NCI-H748 treated with DMSO at 0.1 percent for 48 hours (cell line): Measurements from ENCODE around the gene AMZ2.

ENCODE experiments used
- DNase-seq: peaks from one replicate; lab custom pipeline; 2025; lab: John Stamatoyannopoulos, UW

Gene AMZ2

DNA sequence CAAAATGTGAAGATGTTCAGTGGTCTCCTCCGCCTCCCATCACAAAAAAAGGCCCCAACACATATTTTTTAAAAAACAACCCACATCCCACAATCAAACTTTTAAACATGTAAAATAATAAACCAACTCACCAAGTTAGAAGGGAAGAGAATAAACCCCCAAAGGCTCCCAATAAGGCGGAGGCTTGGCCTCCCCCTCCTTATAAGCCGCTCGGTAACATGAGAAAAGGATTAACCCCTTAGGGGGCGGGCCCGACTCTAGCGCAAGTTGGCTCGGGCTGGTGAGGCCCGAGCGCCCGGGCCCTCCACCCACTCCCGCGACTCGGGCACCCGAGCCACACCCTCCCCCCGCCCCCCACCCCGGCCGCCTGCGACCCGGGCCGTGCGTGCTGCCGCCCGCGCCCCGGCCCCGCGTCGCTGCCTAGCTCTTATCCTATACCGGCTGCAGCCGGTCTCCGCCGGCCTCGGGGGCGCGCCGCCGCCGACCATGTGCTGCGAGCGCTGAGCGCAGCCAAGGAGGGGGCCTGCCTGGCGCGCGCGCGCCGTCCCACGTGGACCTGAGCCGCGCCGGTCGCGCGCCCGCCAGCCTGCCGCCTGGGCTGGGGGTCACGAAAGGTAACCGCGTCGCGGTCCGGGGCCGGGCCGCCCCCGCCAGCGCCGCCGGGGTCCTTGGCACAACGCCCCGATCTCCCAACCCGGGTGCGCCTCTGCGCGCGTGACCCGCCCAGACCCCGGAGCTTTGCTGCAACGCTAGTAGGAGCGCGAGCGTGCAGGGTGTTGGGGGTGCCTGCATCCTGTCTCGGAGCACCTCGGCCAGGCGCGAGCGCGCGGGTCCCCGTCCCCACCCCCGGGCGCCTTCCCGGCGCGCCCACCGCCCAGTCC, 43.4 kb downstream of the AMZ2 start, which contains the start of the genes ARSG and SLC16A6:
Gene ARSG, plus strand, starts transcription at position 541 of the 881 bp plus-strand sequence. CDS start 15,999 bp downstream, outside the sequence.
Gene SLC16A6, minus strand, starts transcription at position 173 of the 881 bp plus-strand sequence. CDS start 12,807 bp downstream, outside the sequence.
- DNase-seq, result peak; percentile 58

DNA sequence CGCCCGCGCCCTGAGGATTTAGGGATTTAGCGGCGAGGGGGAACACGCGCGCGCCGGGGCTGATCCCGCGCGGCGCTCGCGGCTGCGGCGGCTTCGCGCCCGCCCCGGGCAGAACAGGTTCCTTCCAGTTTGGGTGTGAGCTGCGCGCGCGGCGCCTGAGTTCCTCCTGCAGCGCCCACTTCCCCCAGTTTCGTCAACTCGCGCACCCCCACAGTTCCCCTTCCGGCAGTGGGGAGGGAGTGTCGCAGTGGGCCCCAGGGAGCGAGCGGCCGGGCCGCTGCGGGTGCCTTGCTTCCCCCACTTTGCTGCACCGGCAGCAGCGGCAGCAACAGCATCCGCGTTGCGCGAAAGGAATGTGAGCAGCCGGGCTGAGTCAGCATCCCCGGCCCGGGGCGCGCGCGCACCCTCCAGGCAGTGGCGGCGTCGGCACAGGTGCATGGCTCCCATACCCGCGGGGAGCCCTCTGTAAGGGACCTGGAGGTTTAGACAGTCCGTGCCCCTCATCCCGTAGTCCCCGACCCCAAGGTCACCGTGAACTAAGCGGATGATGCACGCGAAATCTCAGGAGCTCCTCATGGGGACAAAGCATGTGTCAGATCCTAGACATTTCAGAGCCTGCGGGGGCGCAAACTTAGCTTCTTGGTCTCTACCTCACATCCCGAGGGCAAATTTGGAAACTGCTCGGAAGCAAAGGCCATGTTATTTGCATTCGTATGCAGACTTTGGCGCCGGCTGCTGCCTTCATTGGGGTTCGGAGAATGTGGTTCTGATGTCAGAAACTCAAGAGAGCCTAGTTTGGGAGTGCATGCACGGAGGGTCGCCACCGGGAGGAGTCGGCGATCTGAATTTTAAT, 44.2 kb downstream of the AMZ2 start:
- DNase-seq, result peak; percentile 41

DNA sequence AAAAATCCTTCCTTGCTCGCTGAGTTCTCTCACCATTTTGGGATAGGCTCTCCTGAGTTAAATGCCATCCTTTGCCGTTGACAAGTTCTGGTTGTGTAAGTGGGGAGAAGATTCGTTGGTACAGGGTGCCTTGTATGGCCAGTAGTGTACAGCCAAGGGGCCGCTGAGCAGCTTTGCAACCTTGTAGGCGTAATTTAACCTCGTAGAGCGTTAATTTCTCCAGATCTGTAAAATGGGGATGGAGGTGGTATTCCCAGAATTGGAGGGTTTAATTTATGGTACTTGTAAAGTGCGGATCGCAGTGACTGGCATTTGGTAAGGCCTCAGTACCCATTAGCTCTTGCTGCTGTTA, 44.8 kb downstream of the AMZ2 start:
- DNase-seq, result peak; percentile 7

DNA sequence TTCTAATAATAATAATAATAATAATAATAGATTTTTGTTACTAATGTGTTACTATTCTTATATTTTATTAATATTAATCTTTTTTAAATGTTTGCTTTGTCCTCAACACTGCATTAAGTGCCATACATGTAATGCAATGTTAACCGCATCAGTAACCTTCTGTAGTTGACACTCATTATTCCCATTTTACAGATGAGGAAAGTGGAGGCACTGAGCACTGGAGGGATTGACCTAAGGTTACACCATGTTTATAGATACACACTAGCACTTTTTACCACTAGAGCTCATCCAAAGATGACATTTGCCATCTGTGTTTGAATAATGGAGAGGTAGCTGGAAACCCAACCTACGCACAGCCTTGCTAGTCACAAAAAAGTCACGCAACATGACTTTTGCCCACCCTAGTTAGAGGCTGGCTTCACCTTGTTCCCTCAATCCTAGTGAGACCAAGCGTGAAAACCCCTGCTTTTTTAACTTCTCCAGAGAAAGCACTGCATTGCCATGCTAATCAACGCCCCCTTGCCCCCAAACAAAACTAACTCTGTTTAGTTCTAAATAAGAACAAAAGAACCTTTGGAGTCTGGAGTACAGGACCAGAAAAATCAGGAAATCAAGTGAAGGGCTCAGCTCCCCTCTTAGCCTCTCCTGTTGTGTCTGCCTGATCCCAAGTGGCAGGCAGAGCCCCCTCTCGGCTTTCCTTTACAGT, 45.8 kb downstream of the AMZ2 start:
- no peak for DNase-seq

DNA sequence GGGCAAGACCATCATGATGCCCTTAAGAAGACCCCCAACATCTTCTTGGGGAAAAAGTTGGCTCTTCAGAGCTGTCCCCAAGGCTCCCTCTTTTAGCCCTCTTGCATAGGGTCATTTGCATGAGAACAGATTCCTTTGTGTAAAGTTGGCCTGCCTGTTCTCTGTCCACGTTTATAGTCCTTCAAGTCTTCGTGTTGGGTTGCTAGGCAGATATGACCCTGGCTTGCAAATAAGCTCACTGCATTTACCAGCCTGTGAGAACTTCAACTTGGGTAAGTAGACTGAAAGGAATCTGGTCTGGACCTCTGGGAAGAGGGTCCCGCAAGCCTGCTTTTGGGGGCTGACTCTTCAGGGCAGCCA, 46.3 kb downstream of the AMZ2 start:
- no peak for DNase-seq

DNA sequence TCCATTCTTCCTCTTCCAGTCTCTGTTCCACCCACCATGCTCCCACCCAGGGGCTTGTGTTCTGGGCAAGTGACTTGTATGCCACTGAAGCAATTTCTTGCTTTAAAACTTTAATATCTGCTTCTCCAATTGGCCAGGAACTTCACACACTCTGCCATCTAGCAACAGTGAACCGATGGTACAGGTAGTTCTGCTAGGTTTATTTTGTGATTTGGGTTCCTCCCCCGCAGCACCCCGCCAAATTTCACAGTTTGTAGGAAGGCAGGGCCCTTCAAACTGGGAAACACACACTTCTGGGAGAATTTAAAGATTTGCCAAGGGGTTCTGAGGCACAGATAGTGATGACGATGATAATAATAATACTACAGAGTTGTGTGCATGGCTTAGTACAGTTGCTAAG, 46.8 kb downstream of the AMZ2 start:
- no peak for DNase-seq

DNA sequence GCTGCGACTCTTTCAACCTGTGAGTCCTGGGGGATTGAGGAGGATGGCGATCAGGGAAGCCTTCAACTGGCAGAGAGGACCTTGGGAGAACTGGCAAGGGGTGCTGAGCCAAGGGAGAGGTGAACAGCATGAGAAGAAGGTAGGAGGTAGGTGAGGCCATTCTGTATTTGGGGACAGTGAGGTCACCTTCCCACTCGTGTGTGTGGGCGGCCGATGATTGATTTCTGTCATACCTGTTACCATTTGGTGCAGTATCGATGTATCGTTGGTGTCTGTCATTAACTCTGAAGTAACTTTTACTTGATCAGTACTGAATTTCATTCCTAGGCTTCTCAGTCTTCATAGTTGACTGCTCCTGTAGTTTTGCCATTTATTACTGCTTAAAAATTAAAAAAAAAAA, 47.2 kb downstream of the AMZ2 start:
- DNase-seq, result no peak

DNA sequence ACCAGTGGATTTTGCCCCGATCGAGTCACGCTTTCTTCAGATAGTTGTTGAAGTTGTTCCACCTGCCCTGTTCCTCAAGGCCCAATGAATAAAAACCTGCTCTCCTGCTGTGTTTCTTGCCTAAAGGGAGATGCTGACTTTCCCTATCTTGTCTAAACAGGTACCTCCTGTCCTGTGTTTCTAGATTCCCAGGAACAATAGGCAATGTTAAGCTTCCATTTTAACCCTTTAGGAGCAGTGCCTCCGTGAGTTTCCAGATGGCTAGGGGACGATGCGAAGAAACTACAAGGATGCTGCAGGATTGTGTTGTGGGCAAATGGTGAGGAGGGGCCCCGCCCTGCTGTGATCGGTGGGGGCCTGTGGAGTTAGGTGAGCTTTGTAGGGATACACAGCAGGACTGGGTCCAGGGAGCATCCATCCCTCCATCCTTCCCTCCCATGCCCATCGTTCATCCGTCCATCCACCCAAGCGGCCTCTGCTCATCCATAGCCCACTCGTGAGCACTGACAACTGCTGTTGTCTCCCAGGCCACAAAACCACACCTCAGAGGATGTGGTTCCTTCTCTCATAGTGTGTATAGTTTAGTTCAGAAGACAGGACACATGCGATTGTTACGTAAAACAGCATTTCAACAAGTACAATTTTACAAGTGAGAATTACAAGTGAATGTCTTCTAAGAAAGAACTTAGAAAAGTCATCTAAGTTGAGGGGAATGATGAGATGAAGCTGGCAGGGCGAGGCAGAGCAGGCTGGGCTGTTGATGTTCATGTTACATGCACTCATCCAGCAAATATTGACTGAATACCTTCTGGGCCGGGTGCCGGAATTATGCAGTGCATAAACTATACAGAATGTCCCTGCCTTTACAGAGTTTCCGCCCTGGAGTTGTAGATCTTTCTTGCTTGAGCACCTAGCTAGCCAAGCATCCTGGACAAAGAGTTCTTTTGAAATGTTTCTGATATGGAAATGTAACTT, 48.7 kb downstream of the AMZ2 start:
- no peak for DNase-seq

DNA sequence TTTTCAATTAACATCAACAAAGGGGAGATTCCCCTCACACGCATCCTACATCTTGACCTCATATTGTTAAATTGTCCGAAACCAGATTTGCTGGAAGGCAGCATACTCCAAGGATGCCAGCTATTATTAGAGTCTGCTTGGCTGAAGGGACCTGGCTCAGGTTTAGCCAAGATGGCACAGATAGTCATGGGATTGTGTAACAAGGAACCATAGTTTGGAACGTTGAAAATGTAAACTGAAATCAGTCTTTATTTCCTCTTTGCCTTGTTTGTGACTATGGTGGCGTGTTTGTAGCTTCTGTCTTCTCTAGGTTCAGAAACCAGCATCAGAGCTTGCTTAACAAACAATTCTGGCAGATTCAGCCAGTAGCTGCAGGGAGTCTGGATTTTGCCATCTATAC, 49.4 kb downstream of the AMZ2 start:
- DNase-seq, result no peak

DNA sequence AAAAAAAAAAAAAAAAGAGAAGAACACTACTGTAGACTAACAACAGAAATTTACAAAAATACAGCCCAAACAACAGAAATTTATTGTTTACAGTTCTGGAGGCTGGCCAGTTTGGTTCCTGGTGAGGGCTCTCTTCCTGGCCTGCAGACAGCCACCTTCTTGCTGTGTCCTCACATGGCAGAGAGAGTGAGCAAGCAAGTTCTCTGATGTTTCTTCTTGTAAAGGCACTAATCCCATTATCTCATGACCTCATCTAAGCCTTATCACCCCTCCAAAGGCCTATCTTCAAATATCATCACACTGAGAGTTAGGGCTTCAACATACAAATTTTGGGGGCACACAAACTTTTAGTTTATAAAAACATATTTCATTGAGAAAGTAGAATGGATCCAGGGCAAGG, 50.8 kb downstream of the AMZ2 start:
- no peak for DNase-seq

DNA sequence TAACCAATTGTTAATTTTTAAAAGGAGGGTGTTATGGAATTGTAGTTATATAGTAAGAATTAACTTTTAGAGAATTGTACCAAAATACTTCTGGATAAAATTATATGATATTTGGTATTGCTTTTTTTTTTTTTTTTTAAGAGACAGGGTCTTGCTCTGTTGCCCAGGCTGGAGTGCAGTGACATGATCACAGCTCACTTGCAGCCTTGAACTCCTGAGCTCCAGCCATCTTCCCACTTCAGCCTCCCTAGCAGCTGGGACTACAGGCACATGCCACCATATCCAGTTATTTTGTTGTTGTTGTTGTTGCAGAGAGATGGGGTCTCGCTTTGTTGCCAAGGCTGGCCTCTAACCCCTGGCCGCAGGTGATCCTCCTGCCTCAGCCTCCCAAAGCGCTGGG, 52.0 kb downstream of the AMZ2 start:
- DNase-seq, result no peak

DNA sequence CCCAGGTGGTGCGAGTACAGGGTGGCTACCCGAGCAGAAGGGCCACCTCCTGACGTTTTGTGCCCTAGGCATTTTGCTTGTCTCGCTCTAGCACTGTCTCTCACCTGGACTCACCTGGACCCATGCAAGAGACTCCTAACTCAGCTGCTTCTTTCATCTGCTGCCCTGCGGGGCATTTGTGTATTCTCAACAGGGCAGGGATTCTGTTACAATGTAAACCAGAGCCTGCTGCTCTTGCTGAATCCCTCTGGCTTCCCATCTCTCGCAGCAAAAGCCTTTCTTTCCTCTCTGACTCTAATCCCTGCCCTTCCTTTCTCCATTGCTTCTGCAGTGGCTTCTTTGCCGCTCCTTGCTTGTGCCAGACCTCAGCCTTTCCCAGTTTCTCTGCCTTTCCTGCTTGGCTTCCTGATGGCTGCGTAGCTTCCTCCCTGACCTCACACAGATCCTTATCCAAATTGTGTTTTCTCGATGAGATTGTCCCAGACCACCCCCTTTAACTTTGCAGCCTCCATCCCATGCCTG, 53.7 kb downstream of the AMZ2 start:
- peak; percentile 57 for DNase-seq

DNA sequence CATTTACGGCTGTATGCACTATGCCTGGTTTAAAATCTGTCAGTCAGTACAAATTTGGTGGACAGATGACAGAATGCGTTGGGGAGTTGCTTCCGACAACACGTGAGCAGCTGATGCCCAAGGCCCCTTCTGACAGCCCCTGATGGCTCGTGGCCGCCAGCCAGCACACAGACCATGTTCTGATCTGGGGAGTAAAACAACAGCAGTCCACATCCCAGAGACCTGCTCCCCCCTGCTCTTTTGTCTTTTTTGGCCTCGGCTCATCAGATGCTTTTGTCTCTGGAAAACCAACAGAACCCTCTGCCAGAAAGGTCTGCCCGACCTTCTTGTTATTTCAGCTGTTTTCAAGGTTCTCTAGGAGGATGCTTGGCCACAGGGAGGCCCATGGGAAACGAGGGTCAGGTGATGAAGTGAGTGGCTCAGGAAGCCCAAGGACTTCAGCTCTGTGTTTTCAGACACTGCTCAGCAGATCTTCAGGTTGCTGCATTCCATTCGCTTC, 54.3 kb downstream of the AMZ2 start:
- no peak for DNase-seq

DNA sequence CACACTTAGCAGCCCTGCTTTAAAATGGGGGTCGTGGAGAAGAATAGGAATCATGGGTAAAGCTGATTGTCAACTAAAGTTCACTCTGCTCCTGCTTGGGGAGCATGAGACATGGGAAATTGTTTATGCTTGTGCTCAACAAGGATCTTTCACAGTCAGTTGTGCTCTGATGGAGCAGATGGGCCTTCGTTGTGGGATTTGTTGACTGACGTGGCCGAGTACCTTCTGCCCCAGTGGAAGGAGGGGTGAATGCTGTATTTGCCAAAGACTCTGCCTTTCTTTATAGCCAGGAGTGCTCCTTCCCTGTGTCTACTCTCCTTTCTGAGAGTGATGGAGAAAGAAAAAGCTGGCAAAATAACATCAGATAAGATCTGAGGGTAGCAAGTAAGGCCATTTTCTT, 54.8 kb downstream of the AMZ2 start:
- no peak for DNase-seq

DNA sequence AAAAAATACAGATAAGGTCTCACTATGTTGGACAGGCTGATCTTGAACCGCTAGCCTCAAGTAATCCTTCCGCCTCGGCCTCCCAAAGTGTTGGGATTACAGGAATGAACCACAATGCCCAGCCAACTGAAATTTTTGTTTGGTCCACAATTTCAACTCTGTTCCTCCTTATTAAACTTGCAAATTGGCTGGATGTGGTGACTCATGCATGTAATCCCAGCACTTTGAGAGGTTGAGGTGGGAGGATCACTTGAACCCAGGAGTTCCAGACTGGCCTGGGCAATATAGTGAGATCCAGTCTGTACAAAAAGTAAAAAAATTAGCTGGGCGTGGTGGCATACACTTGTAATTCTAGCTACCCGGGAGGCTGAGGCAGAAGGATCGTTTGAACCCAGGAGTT, 56.9 kb downstream of the AMZ2 start:
- no peak for DNase-seq

DNA sequence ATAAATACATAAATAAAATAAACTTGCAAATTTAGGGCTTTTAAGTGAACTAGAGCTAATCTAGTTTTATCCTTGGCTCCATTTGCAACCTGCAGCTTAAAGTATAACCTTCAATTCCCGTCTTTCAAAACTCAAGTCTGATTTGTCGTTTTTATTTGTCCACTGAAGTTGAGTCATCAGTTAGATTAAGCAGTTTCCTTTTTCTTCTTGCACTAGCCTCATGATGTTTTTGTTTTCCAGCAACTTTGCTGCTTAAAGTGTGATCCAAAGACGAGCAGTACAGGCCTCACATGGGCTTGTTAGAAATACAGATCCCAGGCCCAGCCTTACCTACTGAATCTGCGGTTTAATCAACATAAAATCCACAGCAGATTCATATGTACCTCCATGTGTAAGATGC, 57.3 kb downstream of the AMZ2 start:
- DNase-seq, result no peak
